Activated naive CD8-positive, alpha-beta T cell treated with anti-CD3 and anti-CD28 coated beads, Interleukin-2, amount 10 ng/mL, durations not matched to agents 7 days and 5 days (primary cell): ENCODE measurements around the gene CDH16. TPM values are rescaled to one million over a fixed set of nuclear protein-coding genes. Genes with fewer than 3 reads are reported as not detected.

ENCODE experiments used
- ATAC-seq: fragments of 150-1000 bp; cut with Tn5 transposase; one replicate; pipeline ENCODE4 v1.10.0; 2021; ENCODE audit warnings: low read depth, moderate library complexity
- POLR2A ChIA-PET: fragments of 350-600 bp; sonication (Branson Sonifier 250); formaldehyde crosslinking; loops from one replicate; lab custom pipeline; 2021; ENCODE audit warnings: antibody characterized with exemption; lab: Charles Lee
- DNase-seq: peaks from one replicate; pipeline ENCODE4 v3.0.0; 2021
- H3K27ac Mint-ChIP-seq: one replicate; pipeline ENCODE4 v1.8.0; 2022; ENCODE audit warnings: mild to moderate bottlenecking, mixed read lengths
- H3K27me3 Mint-ChIP-seq: one replicate; pipeline ENCODE4 v1.8.0; 2022; ENCODE audit warnings: mild to moderate bottlenecking, moderate library complexity, mixed read lengths
- H3K36me3 Mint-ChIP-seq: one replicate; pipeline ENCODE4 v1.8.0; 2021; ENCODE audit warnings: mild to moderate bottlenecking, mixed read lengths
- H3K4me1 Mint-ChIP-seq: one replicate; pipeline ENCODE4 v1.8.0; 2021; ENCODE audit warnings: mixed read lengths
- H3K4me3 Mint-ChIP-seq: one replicate; pipeline ENCODE4 v1.8.0; 2022; ENCODE audit warnings: mild to moderate bottlenecking, moderate library complexity, mixed read lengths
- H3K9me3 Mint-ChIP-seq: one replicate; pipeline ENCODE4 v1.8.0; 2021; ENCODE audit warnings: mixed read lengths
- total RNA-seq, 2 experiments: library from RNA; stranded (reverse); gene quantifications; one replicate each; pipeline ENCODE4 v1.2.3, GENCODE V29; 2021

Gene CDH16
- total RNA-seq, 2 experiments from 2014 or later, result not detected

GRCh38 chr16:66921729-66922450 lies 3.2 kb upstream of the CDH16 start:
- POLR2A ChIA-PET, result interaction anchor here (0.6 kb wide), 1 partner anchor 223 kb away, joined by 3 read pairs; no protein-coding TSS in a partner anchor
- DNase-seq (no peak), ATAC-seq (no peak)
- H3K27me3 Mint-ChIP-seq, result peaks cover 36% of the 10 kb centered on the region
- H3K4me1 Mint-ChIP-seq, result peaks cover 9% of the 10 kb centered on the region
- H3K4me3 Mint-ChIP-seq, result no peak overlapping the region
- no peak overlapping the region for H3K27ac Mint-ChIP-seq
- no peaks in the 10 kb centered on the region for H3K9me3 Mint-ChIP-seq
- H3K36me3 Mint-ChIP-seq, result no peaks in the 10 kb centered on the region

GRCh38 chr16:66920924-66921680 lies 2.4 kb upstream of the CDH16 start:
- no peak for ATAC-seq
- Mint-ChIP-seq H3K9me3 (no peaks in the 10 kb centered on the region), H3K4me3 (no peak overlapping the region), H3K27ac (no peak overlapping the region), H3K27me3 (peaks cover 36% of the 10 kb centered on the region), H3K4me1 (peaks cover 9% of the 10 kb centered on the region), H3K36me3 (no peaks in the 10 kb centered on the region)
- POLR2A ChIA-PET, result interaction anchor here (0.6 to 1.8 kb wide), 2 partner anchors 12 to 222 kb away, joined by 3 to 4 read pairs; partner anchors contain the start of gene CIAO2B
- no peak for DNase-seq

GRCh38 chr16:66920299-66920590 lies 1.6 kb upstream of the CDH16 start:
- no peaks in the 10 kb centered on the region for H3K36me3 Mint-ChIP-seq
- H3K9me3 Mint-ChIP-seq, result no peaks in the 10 kb centered on the region
- H3K4me1 Mint-ChIP-seq, result peaks cover 4% of the 10 kb centered on the region
- H3K27ac Mint-ChIP-seq, result no peak overlapping the region
- H3K27me3 Mint-ChIP-seq, result peaks cover 30% of the 10 kb centered on the region
- no peak for ATAC-seq
- POLR2A ChIA-PET, result interaction anchor here (1.8 kb wide), 1 partner anchor 13 kb away, joined by 4 read pairs; the partner anchor contains the start of gene CIAO2B
- DNase-seq, result no peak
- no peak overlapping the region for H3K4me3 Mint-ChIP-seq

GRCh38 chr16:66919569-66920298 lies 1.0 kb upstream of the CDH16 start:
- POLR2A ChIA-PET, result interaction anchor here (0.5 to 1.8 kb wide), 2 partner anchors 14 to 802 kb away, joined by 4 read pairs; partner anchors contain the start of gene CIAO2B
- H3K27me3 Mint-ChIP-seq, result peaks cover 29% of the 10 kb centered on the region
- no peaks in the 10 kb centered on the region for H3K36me3 Mint-ChIP-seq
- DNase-seq (no peak), ATAC-seq (no peak)
- no peak overlapping the region for H3K27ac Mint-ChIP-seq
- no peak overlapping the region for H3K4me3 Mint-ChIP-seq
- H3K4me1 Mint-ChIP-seq, result peaks cover 3% of the 10 kb centered on the region
- no peaks in the 10 kb centered on the region for H3K9me3 Mint-ChIP-seq

- POLR2A ChIA-PET, result interaction anchor here (0.9 kb wide), 1 partner anchor 19 kb away, joined by 5 read pairs; no protein-coding TSS in a partner anchor
- H3K4me3 Mint-ChIP-seq, result no peak overlapping the region
- no peaks in the 10 kb centered on the region for H3K36me3 Mint-ChIP-seq
- H3K27ac Mint-ChIP-seq, result no peak overlapping the region
- peaks cover 23% of the 10 kb centered on the region for H3K27me3 Mint-ChIP-seq
- ATAC-seq (no peak), DNase-seq (no peak)
- no peaks in the 10 kb centered on the region for H3K9me3 Mint-ChIP-seq
- H3K4me1 Mint-ChIP-seq, result no peaks in the 10 kb centered on the region
Measured at GRCh38 chr16:66918355-66918754, 330 bp downstream of the CDH16 start.

GRCh38 chr16:66917741-66918140 lies 944 bp downstream of the CDH16 start:
- Mint-ChIP-seq H3K36me3 (no peaks in the 10 kb centered on the region), H3K4me1 (no peaks in the 10 kb centered on the region), H3K9me3 (no peaks in the 10 kb centered on the region), H3K27ac (no peak overlapping the region), H3K4me3 (no peak overlapping the region), H3K27me3 (peaks cover 18% of the 10 kb centered on the region)
- POLR2A ChIA-PET, result no interaction called here
- DNase-seq (no peak), ATAC-seq (no peak)

- ATAC-seq, result no peak
- Mint-ChIP-seq H3K36me3 (no peaks in the 10 kb centered on the region), H3K4me3 (no peak overlapping the region), H3K27me3 (peaks cover 20% of the 10 kb centered on the region), H3K27ac (no peak overlapping the region), H3K9me3 (no peaks in the 10 kb centered on the region), H3K4me1 (no peaks in the 10 kb centered on the region)
- DNase-seq, result no peak
- POLR2A ChIA-PET, result no interaction called here
Measured at GRCh38 chr16:66916518-66916917, 2.2 kb downstream of the CDH16 start.

- Mint-ChIP-seq H3K4me3 (no peak overlapping the region), H3K27me3 (peaks cover 19% of the 10 kb centered on the region), H3K36me3 (no peaks in the 10 kb centered on the region), H3K4me1 (no peaks in the 10 kb centered on the region), H3K27ac (no peak overlapping the region), H3K9me3 (no peaks in the 10 kb centered on the region)
- no peak for DNase-seq
- ATAC-seq, result no peak
- POLR2A ChIA-PET, result no interaction called here
Measured at GRCh38 chr16:66915041-66915440, 3.6 kb downstream of the CDH16 start.

- Mint-ChIP-seq H3K36me3 (no peaks in the 10 kb centered on the region), H3K4me3 (no peak overlapping the region), H3K4me1 (no peaks in the 10 kb centered on the region), H3K27ac (no peak overlapping the region), H3K9me3 (no peaks in the 10 kb centered on the region), H3K27me3 (peaks cover 19% of the 10 kb centered on the region)
- POLR2A ChIA-PET, result no interaction called here
- DNase-seq, result no peak
- no peak for ATAC-seq
Measured at GRCh38 chr16:66914541-66914940, 4.1 kb downstream of the CDH16 start.

GRCh38 chr16:66913711-66914110 lies 5.0 kb downstream of the CDH16 start:
- H3K4me3 Mint-ChIP-seq, result no peak overlapping the region
- POLR2A ChIA-PET, result no interaction called here
- DNase-seq, result no peak
- peaks cover 15% of the 10 kb centered on the region for H3K27me3 Mint-ChIP-seq
- H3K4me1 Mint-ChIP-seq, result no peaks in the 10 kb centered on the region
- H3K36me3 Mint-ChIP-seq, result no peaks in the 10 kb centered on the region
- no peak for ATAC-seq
- no peak overlapping the region for H3K27ac Mint-ChIP-seq
- H3K9me3 Mint-ChIP-seq, result no peaks in the 10 kb centered on the region

- H3K27me3 Mint-ChIP-seq, result peaks cover 12% of the 10 kb centered on the region
- H3K27ac Mint-ChIP-seq, result no peak overlapping the region
- no peaks in the 10 kb centered on the region for H3K36me3 Mint-ChIP-seq
Measured at GRCh38 chr16:66913081-66913480, 5.6 kb downstream of the CDH16 start.

GRCh38 chr16:66911801-66912200 lies 6.9 kb downstream of the CDH16 start:
- H3K9me3 Mint-ChIP-seq, result no peaks in the 10 kb centered on the region
- no peaks in the 10 kb centered on the region for H3K36me3 Mint-ChIP-seq
- DNase-seq (no peak), ATAC-seq (no peak)
- peaks cover 11% of the 10 kb centered on the region for H3K27me3 Mint-ChIP-seq
- no peaks in the 10 kb centered on the region for H3K4me1 Mint-ChIP-seq
- no peak overlapping the region for H3K27ac Mint-ChIP-seq
- H3K4me3 Mint-ChIP-seq, result no peak overlapping the region
- POLR2A ChIA-PET, result interaction anchor here (0.9 kb wide), 1 partner anchor 17 kb away, joined by 3 read pairs; no protein-coding TSS in a partner anchor

More at GRCh38 chr16:66913081-66913480, 5.6 kb downstream of the CDH16 start:
- H3K9me3 Mint-ChIP-seq, result no peaks in the 10 kb centered on the region
- POLR2A ChIA-PET, result no interaction called here
- no peak overlapping the region for H3K4me3 Mint-ChIP-seq
- no peaks in the 10 kb centered on the region for H3K4me1 Mint-ChIP-seq
- no peak for DNase-seq
- no peak for ATAC-seq

- Mint-ChIP-seq H3K27me3 (peaks cover 11% of the 10 kb centered on the region), H3K4me3 (no peak overlapping the region), H3K27ac (no peak overlapping the region), H3K9me3 (no peaks in the 10 kb centered on the region), H3K36me3 (no peaks in the 10 kb centered on the region), H3K4me1 (peaks cover 3% of the 10 kb centered on the region)
- ATAC-seq (no peak), DNase-seq (no peak)
- POLR2A ChIA-PET, result interaction anchor here (1.3 kb wide), 1 partner anchor 17 kb away, joined by 3 read pairs; no protein-coding TSS in a partner anchor
Measured at GRCh38 chr16:66911112-66911511, 7.6 kb downstream of the CDH16 start.
